Bronchial epithelial cell (primary cell): ENCODE data around the gene ACOT12. TPM values are rescaled to one million over a fixed set of nuclear protein-coding genes. Genes with fewer than 3 reads are reported as not detected.

ENCODE experiments used
- DNase-seq: peaks from one replicate; pipeline ENCODE4 v3.0.0-alpha.2; 2010; ENCODE audit warnings: low read depth
- FAIRE-seq: peaks from 2 replicates; lab custom pipeline; 2011; peaks lifted over from hg19 to GRCh38; lab: Jason Lieb, UNC
- H3K27me3 ChIP-seq: 2 replicates; pipeline ENCODE4 v1.5.1; 2011; ENCODE audit warnings: low read length; ENCODE audit not compliant: control insufficient read depth, insufficient read depth
- H3K36me3 ChIP-seq: 2 replicates; pipeline ENCODE4 v1.5.1; 2011; ENCODE audit warnings: low read length; ENCODE audit not compliant: control insufficient read depth, insufficient read depth
- H3K4me3 ChIP-seq: 2 replicates; pipeline ENCODE4 v1.5.1; 2011; ENCODE audit warnings: mild to moderate bottlenecking, low read depth, low read length, control low read depth
- total RNA-seq: library from RNA; depleted of rRNA; stranded (reverse); fragments of >200 nt; gene quantifications from 2 replicates; pipeline ENCODE4 v1.2.1, GENCODE V29; 2014
- TF ChIP-seq, protein P1 (sequence below): IDR thresholded peaks from 2 replicates; pipeline ENCODE4 v1.5.1; 2011; ENCODE audit warnings: mild to moderate bottlenecking, moderate library complexity, low read length, control low read depth, inconsistent platforms; ENCODE audit not compliant: insufficient read depth, severe bottlenecking

The ACOT12 gene
- total RNA-seq, 1 donor from 2014 or later = not detected

DNA sequence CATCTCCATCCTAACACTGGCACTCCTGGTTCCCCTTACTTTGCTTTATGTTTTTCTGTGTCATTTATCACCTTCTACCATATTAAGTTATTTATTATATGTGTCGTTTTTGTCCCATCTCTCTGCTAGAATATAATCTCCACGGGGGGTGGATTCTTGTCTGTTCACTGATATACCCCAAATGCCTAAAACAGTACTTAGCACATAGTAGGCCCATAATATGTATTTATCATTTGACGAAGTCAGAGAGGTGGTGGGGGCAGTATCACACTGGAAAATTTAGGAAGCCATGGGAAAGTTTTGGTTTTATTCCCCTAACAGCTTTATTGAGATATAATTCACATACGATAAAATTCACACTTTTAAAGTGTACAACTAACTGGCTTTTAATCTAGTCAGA lies 78.1 kb downstream of the ACOT12 start:
- H3K4me3 ChIP-seq = no peak overlapping the region
- H3K27me3 ChIP-seq = no peaks in the 10 kb centered on the region
- FAIRE-seq (no peak), DNase-seq (no peak)
- H3K36me3 ChIP-seq = peaks cover 5% of the 10 kb centered on the region
- TF ChIP-seq, protein P1, sequence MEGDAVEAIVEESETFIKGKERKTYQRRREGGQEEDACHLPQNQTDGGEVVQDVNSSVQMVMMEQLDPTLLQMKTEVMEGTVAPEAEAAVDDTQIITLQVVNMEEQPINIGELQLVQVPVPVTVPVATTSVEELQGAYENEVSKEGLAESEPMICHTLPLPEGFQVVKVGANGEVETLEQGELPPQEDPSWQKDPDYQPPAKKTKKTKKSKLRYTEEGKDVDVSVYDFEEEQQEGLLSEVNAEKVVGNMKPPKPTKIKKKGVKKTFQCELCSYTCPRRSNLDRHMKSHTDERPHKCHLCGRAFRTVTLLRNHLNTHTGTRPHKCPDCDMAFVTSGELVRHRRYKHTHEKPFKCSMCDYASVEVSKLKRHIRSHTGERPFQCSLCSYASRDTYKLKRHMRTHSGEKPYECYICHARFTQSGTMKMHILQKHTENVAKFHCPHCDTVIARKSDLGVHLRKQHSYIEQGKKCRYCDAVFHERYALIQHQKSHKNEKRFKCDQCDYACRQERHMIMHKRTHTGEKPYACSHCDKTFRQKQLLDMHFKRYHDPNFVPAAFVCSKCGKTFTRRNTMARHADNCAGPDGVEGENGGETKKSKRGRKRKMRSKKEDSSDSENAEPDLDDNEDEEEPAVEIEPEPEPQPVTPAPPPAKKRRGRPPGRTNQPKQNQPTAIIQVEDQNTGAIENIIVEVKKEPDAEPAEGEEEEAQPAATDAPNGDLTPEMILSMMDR = no peak

GRCh38 chr5:81315336-81315735 lies 78.6 kb downstream of the ACOT12 start:
- Histone ChIP-seq H3K27me3 (no peaks in the 10 kb centered on the region), H3K4me3 (no peak overlapping the region), H3K36me3 (peaks cover 5% of the 10 kb centered on the region)
- TF ChIP-seq, protein P1 = no peak
- DNase-seq (peak; percentile 73), FAIRE-seq (no peak)

GRCh38 chr5:81314581-81314980 lies 79.4 kb downstream of the ACOT12 start:
- TF ChIP-seq, protein P1 = no peak

GRCh38 chr5:81313686-81314085 lies 80.2 kb downstream of the ACOT12 start:
- Histone ChIP-seq H3K36me3 (peaks cover 5% of the 10 kb centered on the region), H3K4me3 (no peak overlapping the region), H3K27me3 (no peaks in the 10 kb centered on the region)
- FAIRE-seq (no peak), DNase-seq (no peak)
- TF ChIP-seq, protein P1 = no peak

More at GRCh38 chr5:81314581-81314980, 79.4 kb downstream of the ACOT12 start:
- Histone ChIP-seq H3K4me3 (no peak overlapping the region), H3K27me3 (no peaks in the 10 kb centered on the region), H3K36me3 (peaks cover 5% of the 10 kb centered on the region)
- DNase-seq (no peak), FAIRE-seq (no peak)

- Histone ChIP-seq H3K4me3 (no peak overlapping the region), H3K27me3 (no peaks in the 10 kb centered on the region), H3K36me3 (peaks cover 5% of the 10 kb centered on the region)
- DNase-seq = no peak
- TF ChIP-seq, protein P1 = no peak
- FAIRE-seq = no peak
Measured at GRCh38 chr5:81313278-81313677, 80.7 kb downstream of the ACOT12 start.

DNA sequence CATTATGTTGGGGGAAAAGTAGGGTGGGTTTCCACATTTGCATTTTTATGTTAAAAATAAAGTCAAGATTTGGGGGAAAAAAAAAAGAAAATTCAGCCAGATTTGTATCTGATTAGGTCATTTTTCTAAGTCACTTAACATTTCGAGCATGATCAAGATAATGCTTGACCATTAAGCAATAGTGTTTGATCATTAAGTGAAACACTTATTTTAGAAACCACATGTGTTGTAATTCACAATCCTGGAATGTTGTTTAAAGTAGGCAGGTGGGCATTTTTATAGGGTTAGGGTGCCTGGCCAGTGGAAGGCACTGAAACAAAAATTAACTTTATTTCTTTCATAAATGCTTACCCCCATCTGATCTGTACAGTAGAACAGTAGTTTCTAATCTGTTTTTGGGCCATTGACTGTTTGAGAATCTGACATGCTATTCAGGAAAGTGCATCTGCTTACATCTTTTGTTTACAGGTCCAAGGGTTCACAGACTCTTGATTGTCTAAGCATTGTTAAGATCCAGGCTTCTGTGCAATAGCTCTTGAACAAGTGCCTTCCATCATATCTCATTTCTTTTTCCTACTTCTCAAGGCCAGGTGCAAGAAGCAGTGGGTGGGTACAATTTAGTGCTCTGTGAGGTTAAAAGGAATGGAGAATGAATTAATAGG lies 83.4 kb downstream of the ACOT12 start:
- peaks cover 5% of the 10 kb centered on the region for H3K36me3 ChIP-seq
- FAIRE-seq (no peak), DNase-seq (no peak)
- H3K27me3 ChIP-seq = no peaks in the 10 kb centered on the region
- TF ChIP-seq, protein P1 = no peak
- no peak overlapping the region for H3K4me3 ChIP-seq
